H1 (cell line): Measurements from ENCODE around the gene C1QL1. TPM values are rescaled to one million over a fixed set of nuclear protein-coding genes. Genes with fewer than 3 reads are reported as not detected.

Source experiments
- CBX5 ChIP-seq: fragments of 300-800, 300-1000 bp; sonication (generic); IDR thresholded peaks from 2 replicates; pipeline ENCODE4 v1.7.1; 2016; ENCODE audit warnings: antibody characterized with exemption, low read length, low read depth
- CEBPB ChIP-seq: IDR thresholded peaks from 2 replicates; pipeline ENCODE4 v1.6.1; 2012; ENCODE audit warnings: low read depth, low read length
- CHD1 ChIP-seq: IDR thresholded peaks from 2 replicates; pipeline ENCODE4 v1.6.1; 2012; ENCODE audit warnings: low read depth, low read length, improper control_type of control experiment
- CTBP2 ChIP-seq: IDR thresholded peaks from 2 replicates; pipeline ENCODE4 v1.7.0; 2011; ENCODE audit warnings: borderline replicate concordance, mild to moderate bottlenecking, moderate library complexity, mixed read lengths, low read length; ENCODE audit not compliant: insufficient read depth, insufficient read length
- CTCF ChIP-seq, 3 experiments: IDR thresholded peaks; 1 replicate in 2 of 3; 2 replicates in 1 of 3; pipeline versions ENCODE4 v1.5.1 to v1.6.1; 2011; ENCODE audit warnings: low read length in 3 of 3, mild to moderate bottlenecking in 3 of 3, inconsistent platforms in 2 of 3, low read depth in 1 of 3, moderate library complexity in 1 of 3; ENCODE audit not compliant: insufficient read depth in 1 of 3; ENCODE audit errors: control extremely low read depth in 1 of 3
- E2F6 ChIP-seq: IDR thresholded peaks from 2 replicates; pipeline ENCODE4 v1.6.1; 2012; ENCODE audit warnings: inconsistent platforms
- EGR1 ChIP-seq: IDR thresholded peaks from 2 replicates; pipeline ENCODE4 v1.6.1; 2011; ENCODE audit warnings: low read depth, low read length, borderline replicate concordance
- EP300 ChIP-seq, 2 experiments: IDR thresholded peaks; 1 replicate in 1 of 2; 2 replicates in 1 of 2; pipeline ENCODE4 v1.6.1; 2011 to 2012; ENCODE audit warnings: low read depth in 2 of 2, low read length in 2 of 2, mild to moderate bottlenecking in 2 of 2, borderline replicate concordance in 1 of 2, inconsistent platforms in 1 of 2, moderate library complexity in 1 of 2
- JUN ChIP-seq: IDR thresholded peaks from 2 replicates; pipeline ENCODE4 v1.6.1; 2011; ENCODE audit warnings: low read depth, mild to moderate bottlenecking, improper control_type of control experiment, low read length
- KDM1A ChIP-seq: fragments of 200-600, 300-600 bp; sonication (generic); IDR thresholded peaks from 2 replicates; pipeline ENCODE4 v1.7.1; 2016; ENCODE audit warnings: mild to moderate bottlenecking, low read length, borderline replicate concordance
- NANOG ChIP-seq: IDR thresholded peaks from 2 replicates; pipeline ENCODE4 v1.6.1; 2011; ENCODE audit warnings: low read length, low read depth, mild to moderate bottlenecking, inconsistent platforms; ENCODE audit not compliant: insufficient read depth, poor library complexity, severe bottlenecking
- NRF1 ChIP-seq: IDR thresholded peaks from 2 replicates; pipeline ENCODE4 v1.6.1; 2011; ENCODE audit warnings: mild to moderate bottlenecking, low read depth, low read length, improper control_type of control experiment
- POLR2A ChIP-seq, 2 experiments: IDR thresholded peaks; 1 replicate in 1 of 2; 2 replicates in 1 of 2; pipeline ENCODE4 v1.6.1; 2011; ENCODE audit warnings: low read depth in 2 of 2, low read length in 2 of 2, mild to moderate bottlenecking in 2 of 2; ENCODE audit errors: control extremely low read depth in 1 of 2
- POU5F1 ChIP-seq: IDR thresholded peaks from 2 replicates; pipeline ENCODE4 v1.6.1; 2011; ENCODE audit warnings: low read depth, mild to moderate bottlenecking, low read length, moderate library complexity
- RAD21 ChIP-seq, 2 experiments: IDR thresholded peaks in 1 of 2; conservative IDR thresholded peaks in 1 of 2; 2 replicates each; pipeline ENCODE4 v1.6.1; 2011; ENCODE audit warnings: low read depth in 2 of 2, low read length in 2 of 2, improper control_type of control experiment in 1 of 2, inconsistent platforms in 1 of 2, mild to moderate bottlenecking in 1 of 2, moderate library complexity in 1 of 2
- SP1 ChIP-seq: IDR thresholded peaks from 2 replicates; pipeline ENCODE4 v1.6.1; 2011; ENCODE audit warnings: low read depth, low read length
- SP4 ChIP-seq: IDR thresholded peaks from 2 replicates; pipeline ENCODE4 v1.6.1; 2012; ENCODE audit warnings: low read length, inconsistent platforms
- SUZ12 ChIP-seq: fragments of 200-600 bp; sonication (generic); IDR thresholded peaks from 2 replicates; pipeline ENCODE4 v1.6.1; 2012; ENCODE audit warnings: mild to moderate bottlenecking, inconsistent platforms, low read length, moderate library complexity, mixed read lengths
- TBP ChIP-seq: IDR thresholded peaks from 2 replicates; pipeline ENCODE4 v1.6.1; 2011; ENCODE audit warnings: low read depth, low read length, improper control_type of control experiment
- YY1 ChIP-seq: IDR thresholded peaks from 2 replicates; pipeline ENCODE4 v1.6.1; 2011; ENCODE audit warnings: low read depth, mild to moderate bottlenecking, low read length
- ZNF274 ChIP-seq: IDR thresholded peaks from 2 replicates; pipeline ENCODE4 v1.7.0; 2012; ENCODE audit warnings: low read length, borderline replicate concordance; ENCODE audit errors: extremely low read depth
- polyA plus RNA-seq, 7 experiments: library from polyadenylated mRNA; depleted of rRNA in 3 of 7; stranded (reverse) in 5 of 7; unstranded in 2 of 7; fragments of >200 nt in 5 of 7; fragments of 200-250 nt in 2 of 7; gene quantifications; 1 replicate in 5 of 7; 2 replicates in 1 of 7; 4 replicates in 1 of 7; pipeline versions ENCODE4 v1.2.1 to v1.2.3, GENCODE V29; 2011 to 2013; ENCODE audit warnings: missing spikeins in 2 of 7, mixed read lengths in 2 of 7
- total RNA-seq: library from RNA; stranded (reverse); fragmentation: NEBNext Ultra II Directional; extraction: Animal tissue kit (Norgen Biotek cat#: 25700); gene quantifications from 2 replicates; pipeline ENCODE4 v1.2.1, GENCODE V29; 2021

The C1QL1 gene
- total and polyA plus RNA-seq, 2 of the 8 experiments (the other 6 are each of a cell fraction or from before 2014, with no cell fraction given): 7.6 to 10.5 TPM

DNA sequence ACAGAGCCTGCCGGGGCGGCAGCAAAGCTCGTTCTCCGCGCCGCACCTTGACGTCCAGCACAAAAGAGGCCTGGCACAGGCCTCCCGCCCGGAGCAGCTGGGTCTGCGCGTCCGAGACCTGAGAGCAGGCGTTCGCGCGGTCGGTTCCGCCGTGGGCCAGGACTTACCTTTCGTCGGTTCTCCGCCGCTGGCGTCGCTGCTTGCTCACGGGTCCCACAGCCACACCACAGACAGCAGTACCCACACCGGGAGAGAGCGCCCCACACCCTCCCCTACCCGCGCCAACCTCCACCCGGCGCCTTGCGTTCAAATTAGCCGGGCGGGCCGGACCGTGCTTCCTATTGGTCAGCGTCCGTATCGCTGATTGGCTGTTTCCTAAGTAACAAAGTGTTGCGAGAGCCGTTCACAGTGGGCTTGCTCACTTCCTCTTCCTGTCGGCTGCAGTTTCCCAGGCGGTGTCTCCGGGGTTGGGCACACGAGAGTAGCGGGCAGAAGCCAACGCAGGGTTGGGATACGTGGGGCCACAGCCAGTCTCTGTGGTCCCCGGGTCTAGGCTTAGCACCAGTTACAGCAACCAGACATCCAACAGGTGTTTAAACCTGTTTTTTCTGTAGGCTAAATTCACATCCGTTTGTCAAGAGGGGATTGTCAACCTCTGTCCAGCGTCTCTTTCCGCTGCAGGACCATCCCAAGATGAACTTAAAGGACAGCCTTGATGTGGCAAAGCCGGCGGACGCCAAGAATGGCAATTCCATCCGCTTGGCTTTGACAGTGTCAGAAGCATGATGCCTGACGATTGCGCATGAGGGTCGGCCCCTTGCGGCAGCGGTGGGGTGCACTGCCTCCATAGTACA is 20.4 kb downstream of the C1QL1 start, which contains the start of gene KIF18B (continued):
- TF ChIP-seq YY1: no peak
- TF ChIP-seq NANOG: no peak
- no peak for TF ChIP-seq NRF1
- TF ChIP-seq CHD1: no peak
- TF ChIP-seq E2F6: peak; percentile 58
- TF ChIP-seq SUZ12: no peak
- TF ChIP-seq SP1: peak; percentile 63; the same call in 1 of the 2 replicates
- peak; percentile 65; the same call in 1 of the 2 replicates for TF ChIP-seq TBP
- no peak for TF ChIP-seq JUN
- no peak for TF ChIP-seq EGR1
- peak; percentile 66; the same call in 1 of the 2 replicates for TF ChIP-seq CEBPB
- TF ChIP-seq CTCF (IDR thresholded peaks at IDR 0.05; ENCODE audit: control extremely low read depth in 1 of 3, insufficient read depth in 1 of 3, low read depth in 1 of 3, low read length in 3 of 3): 0 out of 4 replicates have a peak, but pooled peaks of 1 of the 3 experiments have one; percentile 6
- TF ChIP-seq POU5F1: no peak
- TF ChIP-seq RAD21 (IDR thresholded peaks at IDR 0.05 in 1 of 2, conservative IDR thresholded peaks at IDR 0.05 in 1 of 2; ENCODE audit: low read depth in 2 of 2, low read length in 2 of 2): no peak
- TF ChIP-seq POLR2A (IDR thresholded peaks at IDR 0.05; ENCODE audit: control extremely low read depth in 1 of 2, low read depth in 2 of 2, low read length in 2 of 2): peak; percentile 82 to 83
- no peak for TF ChIP-seq CTBP2
- no peak for TF ChIP-seq CBX5
- TF ChIP-seq ZNF274: no peak
- no peak for TF ChIP-seq EP300 (IDR thresholded peaks at IDR 0.05; ENCODE audit: borderline replicate concordance in 1 of 2, low read depth in 2 of 2, low read length in 2 of 2)
- TF ChIP-seq SP4: no peak
- TF ChIP-seq KDM1A: no peak
